Measurements from ENCODE around the gene SIGLEC10.
A peak's percentile ranks its signal among the peaks of the same experiment; 100 is the strongest.
"Not testable (repeated sequence)": the region's sequence is repeated elsewhere in the genome, so short reads cannot be mapped to it uniquely, and the experiment has no call there.

SIGLEC10 gene

DNA sequence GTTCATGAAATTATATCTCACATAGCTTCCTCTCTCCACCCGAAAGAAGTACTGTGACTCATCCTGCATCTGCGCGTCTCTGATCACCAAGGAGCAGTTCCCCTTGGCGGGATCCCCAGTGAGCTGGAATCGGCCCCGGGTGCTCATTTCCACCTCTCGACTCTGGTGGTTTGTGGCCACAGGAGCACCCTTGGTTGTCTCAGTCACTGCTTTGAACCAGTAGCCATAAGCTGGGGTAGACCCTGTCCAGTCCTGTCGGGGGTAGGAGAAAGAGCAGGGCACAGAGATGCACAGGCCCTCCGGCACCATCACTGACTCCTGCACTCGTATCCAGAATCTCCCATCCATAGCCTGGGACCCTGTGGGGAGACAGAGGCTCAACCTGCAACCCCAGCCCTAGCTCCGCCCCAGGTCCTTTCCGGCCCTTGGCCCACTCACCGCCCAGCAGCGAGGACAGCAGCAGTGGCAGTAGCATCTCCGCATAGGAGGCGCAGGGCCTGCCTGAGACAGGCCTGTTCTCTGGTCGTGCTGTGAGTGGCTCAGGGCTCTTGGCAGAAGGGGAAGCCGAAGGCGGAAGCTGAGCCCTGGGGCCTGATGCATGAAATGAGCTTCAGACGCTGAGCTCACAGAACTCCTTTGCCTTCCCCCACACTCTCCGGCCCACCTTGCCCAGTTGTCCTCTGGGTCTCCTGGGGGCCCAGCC lies at the start of gene SIGLEC10:
TSS of gene SIGLEC10 (minus strand) at position 536 of the 703 bp plus-strand sequence. CDS start at position 475, 61 bp downstream.
- peak; percentile 15 for DNase-seq (ENCODE audit: low spot score)

DNA sequence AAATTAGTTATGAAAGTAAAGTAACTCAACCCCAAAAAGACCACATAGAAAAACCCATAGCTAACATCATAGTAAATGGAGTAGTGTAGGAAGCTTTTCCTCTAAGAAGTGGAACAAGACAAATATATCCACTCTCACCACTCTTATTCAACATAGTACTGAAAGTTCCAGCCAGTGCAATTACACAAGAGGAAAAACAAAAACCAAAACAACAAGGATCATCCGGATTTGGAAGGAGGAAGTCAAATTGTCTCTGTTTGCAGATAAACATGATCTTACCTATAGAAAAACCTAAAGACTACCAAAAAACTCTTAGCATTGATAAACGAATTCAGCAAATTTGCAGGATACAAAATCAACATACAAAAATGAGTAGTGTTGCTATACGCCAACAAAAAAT lies 49.3 kb upstream of the SIGLEC10 start:
- DNase-seq (ENCODE audit: low spot score) = no peak

GRCh38 chr19:51463976-51464581 lies 46.6 kb upstream of the SIGLEC10 start:
- not testable (repeated sequence) for DNase-seq (ENCODE audit: low spot score)

- no peak for DNase-seq (ENCODE audit: low spot score)
These were observed 45.2 kb upstream of the SIGLEC10 start for GRCh38 chr19:51462681-51463080.

DNA sequence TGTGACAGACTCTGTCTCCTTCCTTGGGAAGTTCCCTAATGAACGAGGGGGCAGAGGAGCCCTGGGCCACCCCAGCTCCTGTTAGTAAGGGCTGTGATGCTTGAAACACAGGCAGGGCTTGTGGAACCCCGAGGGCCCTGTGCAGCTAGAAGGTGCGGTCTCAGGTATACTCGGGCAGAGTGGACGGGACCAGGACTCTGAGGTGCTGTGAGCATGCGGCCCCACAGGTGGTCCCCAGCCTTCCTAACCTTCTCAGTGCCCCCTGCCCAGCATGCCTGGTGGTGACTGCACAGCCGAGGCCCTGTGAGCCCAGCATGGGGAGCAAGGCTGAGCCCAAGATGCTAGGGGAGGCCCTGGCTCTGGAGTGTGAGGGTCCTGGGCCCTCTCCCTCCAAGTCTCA lies 44.8 kb upstream of the SIGLEC10 start:
- no peak for DNase-seq (ENCODE audit: low spot score)

GRCh38 chr19:51461723-51462161 lies 44.3 kb upstream of the SIGLEC10 start:
- no peak for DNase-seq (ENCODE audit: low spot score)

DNA sequence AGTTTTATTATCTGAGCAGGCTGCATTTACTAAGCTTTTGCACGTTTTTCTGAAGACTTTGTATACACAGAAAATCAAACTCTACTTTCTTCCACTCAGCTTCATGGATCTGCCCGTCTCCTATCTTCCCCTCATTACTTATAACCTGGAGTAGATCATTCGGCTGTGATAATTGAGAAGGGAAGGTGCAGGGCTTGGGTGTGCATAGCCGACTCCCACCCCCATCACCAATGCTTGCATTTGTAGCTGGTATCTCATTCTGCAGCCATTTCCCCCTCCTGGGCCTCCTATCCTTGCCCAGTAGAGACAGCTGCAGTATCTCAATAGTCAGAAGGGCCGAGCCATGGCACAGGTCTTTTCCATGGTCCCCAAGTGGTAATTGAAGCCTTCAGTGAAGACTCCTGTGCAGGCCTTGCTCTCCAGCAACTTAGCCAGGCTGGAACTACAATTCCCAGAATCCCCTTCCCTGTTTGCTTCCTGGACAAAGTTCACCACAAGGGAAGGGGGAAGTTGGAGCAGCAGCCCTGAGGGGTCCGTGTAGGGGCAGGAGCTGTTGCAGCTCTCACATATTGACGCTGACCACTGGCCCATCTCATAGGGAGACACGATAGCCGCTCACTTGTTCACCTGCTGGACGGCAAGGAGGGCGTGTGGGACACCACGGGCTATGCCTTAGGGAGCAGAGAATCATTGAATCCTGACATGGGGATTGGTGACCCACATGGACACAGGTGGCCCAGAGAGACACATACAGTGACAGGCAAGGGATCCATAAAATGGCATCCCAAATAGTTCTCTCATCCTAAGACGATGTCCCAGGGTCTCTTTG lies 42.9 kb upstream of the SIGLEC10 start:
- DNase-seq (ENCODE audit: low spot score) = no peak

DNA sequence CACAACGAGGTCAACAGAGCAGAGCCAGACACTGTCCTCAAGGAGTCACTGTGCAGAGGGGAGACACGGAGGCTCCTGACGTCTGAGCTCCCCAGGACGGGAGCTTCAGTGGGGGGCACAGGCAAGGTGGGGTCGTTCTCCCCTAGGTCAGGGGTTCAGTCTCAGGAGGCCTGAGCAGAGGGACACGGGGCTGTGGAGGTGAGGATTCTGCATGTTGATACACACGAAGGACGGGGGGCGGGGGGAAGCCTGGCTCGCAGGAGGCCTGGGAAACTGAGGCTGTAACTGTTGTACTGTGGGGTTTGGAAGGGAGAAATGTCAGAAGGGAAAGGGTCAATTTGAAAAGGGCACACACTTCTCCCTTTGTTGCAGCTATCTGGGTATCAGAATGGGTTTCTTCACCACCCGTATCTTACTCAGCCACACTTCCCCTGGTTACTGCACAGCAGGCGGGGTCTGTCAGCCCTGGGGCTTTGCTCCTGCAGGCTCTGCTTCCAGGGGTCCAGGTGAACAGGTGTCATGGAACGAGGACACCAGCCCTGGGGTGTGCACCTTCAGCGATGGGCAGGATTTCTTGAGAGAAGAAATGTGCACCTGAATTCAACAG lies 41.6 kb upstream of the SIGLEC10 start:
- no peak for DNase-seq (ENCODE audit: low spot score)

GRCh38 chr19:51458051-51458645 lies 40.7 kb upstream of the SIGLEC10 start, which contains the start of gene SIGLEC8:
Gene SIGLEC8, minus strand, starts transcription at chr19:51458454. Its CDS starts 67 bp downstream, at chr19:51458387.
- no peak for DNase-seq (ENCODE audit: low spot score)

GRCh38 chr19:51457351-51458013 lies 40.0 kb upstream of the SIGLEC10 start:
- no peak for DNase-seq (ENCODE audit: low spot score)

GRCh38 chr19:51456541-51457290 lies 39.3 kb upstream of the SIGLEC10 start:
- no peak for DNase-seq (ENCODE audit: low spot score)

DNA sequence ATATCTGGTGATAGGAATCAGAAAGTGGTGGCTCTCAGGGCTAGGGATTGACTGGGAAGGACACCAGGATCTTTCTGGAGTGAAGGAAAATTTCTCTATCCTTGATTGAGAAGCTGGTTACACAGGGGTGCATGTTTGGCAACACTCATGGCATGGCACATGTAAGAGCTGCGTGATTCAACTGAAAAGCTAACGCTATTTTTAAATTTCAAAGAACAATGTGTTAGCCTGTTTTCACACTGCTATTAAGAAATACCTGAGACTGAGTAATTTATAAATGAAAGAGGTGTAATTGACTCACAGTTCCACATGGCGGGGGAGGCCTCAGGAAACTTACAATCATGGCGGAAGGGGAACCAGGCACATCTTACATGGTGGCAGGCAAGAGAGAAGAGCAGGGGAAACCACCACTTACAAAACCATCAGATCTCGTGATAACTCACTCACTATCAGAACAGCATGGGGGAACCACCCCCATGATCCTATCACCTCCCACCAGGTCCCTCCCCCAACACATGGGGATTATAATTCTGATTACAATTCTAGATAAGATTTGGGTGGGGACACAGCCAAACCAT lies 33.4 kb upstream of the SIGLEC10 start:
- DNase-seq (ENCODE audit: low spot score) = no peak

DNA sequence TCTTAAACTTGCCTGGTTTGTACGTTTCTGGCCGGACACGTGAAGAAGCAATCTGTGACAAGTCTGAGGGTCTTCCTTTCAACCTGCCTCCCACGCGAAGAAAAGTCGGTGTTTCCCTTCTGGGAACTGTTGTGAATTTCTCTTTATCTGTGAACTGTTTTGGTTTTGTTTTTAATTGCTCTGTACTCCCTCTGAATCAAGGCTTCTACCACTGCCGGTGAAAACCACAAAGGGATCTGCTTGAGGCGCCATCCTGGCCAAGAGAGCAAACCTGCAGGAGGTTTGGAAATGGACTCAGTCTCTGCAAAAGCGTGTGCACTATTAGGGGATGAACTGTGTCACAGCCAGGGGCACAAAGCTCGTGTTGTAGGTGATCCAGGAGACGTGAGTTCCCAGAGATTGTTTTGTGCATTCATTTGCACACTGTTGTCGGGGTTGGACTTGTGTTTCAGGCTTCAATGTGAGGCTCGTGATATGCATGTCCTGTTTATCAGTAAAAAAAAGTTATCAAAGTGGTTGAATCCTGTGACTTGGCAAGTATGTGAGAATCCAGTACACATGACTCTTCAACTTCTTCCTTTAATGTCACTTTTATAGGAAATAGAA lies 31.1 kb upstream of the SIGLEC10 start:
- no peak for DNase-seq (ENCODE audit: low spot score)

- DNase-seq (ENCODE audit: low spot score) = no peak
These were observed 30.6 kb upstream of the SIGLEC10 start for GRCh38 chr19:51448011-51448410.

DNA sequence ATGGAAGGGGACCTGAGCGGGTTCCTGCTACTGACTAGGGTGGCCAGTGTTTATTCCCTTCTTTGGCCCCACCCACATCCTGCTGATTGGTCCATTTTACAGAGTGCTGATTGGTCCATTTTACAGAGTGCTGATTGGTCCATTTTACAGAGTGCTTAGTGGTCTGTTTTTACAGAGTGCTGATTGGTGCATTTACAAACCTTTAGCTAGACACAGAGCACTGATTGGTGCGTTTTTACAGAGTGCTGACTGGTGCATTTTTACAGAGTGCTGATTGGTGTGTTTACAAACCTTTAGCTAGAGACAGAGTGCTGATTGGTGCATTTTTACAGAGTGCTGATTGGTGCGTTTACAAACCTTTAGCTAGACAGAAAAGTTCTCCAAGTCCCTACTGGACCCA lies 30.1 kb upstream of the SIGLEC10 start:
- not testable (repeated sequence) for DNase-seq (ENCODE audit: low spot score)

GRCh38 chr19:51441410-51442390 lies 24.3 kb upstream of the SIGLEC10 start:
- peak; percentile 65 for DNase-seq (ENCODE audit: low spot score)

GRCh38 chr19:51440846-51441409 lies 23.5 kb upstream of the SIGLEC10 start:
- DNase-seq (ENCODE audit: low spot score) = peak; percentile 41

- DNase-seq (ENCODE audit: low spot score) = no peak
These were observed 22.6 kb upstream of the SIGLEC10 start for GRCh38 chr19:51440052-51440451.

Measured in RKO (cell line).